ENCODE measurements around the gene BAIAP2.

Gene BAIAP2

DNA sequence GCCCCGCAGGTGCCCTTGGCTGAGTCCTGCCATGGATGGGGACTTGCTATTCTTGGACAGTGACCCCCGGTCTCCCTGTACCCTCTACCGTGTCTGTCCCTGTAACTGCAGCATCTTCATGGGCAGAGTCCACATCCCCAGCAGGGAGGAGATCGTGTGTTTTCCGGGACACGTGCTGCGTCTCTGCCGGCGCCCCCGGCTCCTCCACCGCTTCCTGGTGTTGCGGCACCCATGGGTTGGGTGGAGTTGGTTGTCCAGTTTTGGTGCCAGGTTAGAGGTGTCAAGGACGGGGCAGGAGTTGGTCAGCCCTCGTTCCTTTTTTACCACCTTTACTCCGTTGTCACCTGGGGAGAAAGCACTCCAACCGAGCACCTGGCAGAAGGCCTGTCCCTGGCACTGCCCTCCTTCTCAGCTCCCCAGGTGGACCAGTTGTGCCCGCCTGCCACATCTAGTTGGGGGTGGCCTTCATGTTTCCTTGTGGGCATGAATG is 20.0 kb downstream of the BAIAP2 start:
- Histone ChIP-seq H3K4me2 (ENCODE audit: low read depth, low read length, poor library complexity, severe bottlenecking) (no peak overlapping the region), H3K4me3 (ENCODE audit: low read length, poor library complexity, severe bottlenecking) (no peak overlapping the region), H3K4me1 (ENCODE audit: insufficient read depth, low read length, poor library complexity, severe bottlenecking) (no peaks in the 10 kb centered on the region), H3K9me3 (ENCODE audit: insufficient read depth, low read depth, low read length) (no peaks in the 10 kb centered on the region), H2AFZ (ENCODE audit: low read length) (no peak overlapping the region), H3F3A (ENCODE audit: low read depth) (no peaks in the 10 kb centered on the region), H3K79me2 (ENCODE audit: insufficient read depth, low read length) (no peaks in the 10 kb centered on the region), H3K9me2 (replicated peaks; ENCODE audit: low read depth, low read length) (no peaks in the 10 kb centered on the region), H3K36me3 (ENCODE audit: insufficient read depth, low read length) (no peaks in the 10 kb centered on the region), H4K20me1 (ENCODE audit: insufficient read depth, low read length, poor library complexity, severe bottlenecking) (no peaks in the 10 kb centered on the region), H3K9ac (ENCODE audit: low read depth, low read length, poor library complexity, severe bottlenecking) (no peak overlapping the region), H3K27me3 (ENCODE audit: insufficient read depth, low read length, poor library complexity, severe bottlenecking) (no peaks in the 10 kb centered on the region)
- TF ChIP-seq EZH2phosphoT487 (IDR thresholded peaks at IDR 0.05; ENCODE audit: borderline replicate concordance), result no peak
- TF ChIP-seq, protein P1, sequence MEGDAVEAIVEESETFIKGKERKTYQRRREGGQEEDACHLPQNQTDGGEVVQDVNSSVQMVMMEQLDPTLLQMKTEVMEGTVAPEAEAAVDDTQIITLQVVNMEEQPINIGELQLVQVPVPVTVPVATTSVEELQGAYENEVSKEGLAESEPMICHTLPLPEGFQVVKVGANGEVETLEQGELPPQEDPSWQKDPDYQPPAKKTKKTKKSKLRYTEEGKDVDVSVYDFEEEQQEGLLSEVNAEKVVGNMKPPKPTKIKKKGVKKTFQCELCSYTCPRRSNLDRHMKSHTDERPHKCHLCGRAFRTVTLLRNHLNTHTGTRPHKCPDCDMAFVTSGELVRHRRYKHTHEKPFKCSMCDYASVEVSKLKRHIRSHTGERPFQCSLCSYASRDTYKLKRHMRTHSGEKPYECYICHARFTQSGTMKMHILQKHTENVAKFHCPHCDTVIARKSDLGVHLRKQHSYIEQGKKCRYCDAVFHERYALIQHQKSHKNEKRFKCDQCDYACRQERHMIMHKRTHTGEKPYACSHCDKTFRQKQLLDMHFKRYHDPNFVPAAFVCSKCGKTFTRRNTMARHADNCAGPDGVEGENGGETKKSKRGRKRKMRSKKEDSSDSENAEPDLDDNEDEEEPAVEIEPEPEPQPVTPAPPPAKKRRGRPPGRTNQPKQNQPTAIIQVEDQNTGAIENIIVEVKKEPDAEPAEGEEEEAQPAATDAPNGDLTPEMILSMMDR (conservative IDR thresholded peaks at IDR 0.05; ENCODE audit: low read length), result no peak

GRCh38 chr17:81056312-81056711 is 21.4 kb downstream of the BAIAP2 start:
- no peak for TF ChIP-seq EZH2phosphoT487 (IDR thresholded peaks at IDR 0.05; ENCODE audit: borderline replicate concordance)
- TF ChIP-seq, protein P1 (conservative IDR thresholded peaks at IDR 0.05; ENCODE audit: low read length), result no peak
- Histone ChIP-seq H3K27me3 (ENCODE audit: insufficient read depth, low read length, poor library complexity, severe bottlenecking) (no peaks in the 10 kb centered on the region), H3K4me2 (ENCODE audit: low read depth, low read length, poor library complexity, severe bottlenecking) (no peak overlapping the region), H3K9me2 (replicated peaks; ENCODE audit: low read depth, low read length) (no peaks in the 10 kb centered on the region), H4K20me1 (ENCODE audit: insufficient read depth, low read length, poor library complexity, severe bottlenecking) (no peaks in the 10 kb centered on the region), H3F3A (ENCODE audit: low read depth) (no peaks in the 10 kb centered on the region), H3K79me2 (ENCODE audit: insufficient read depth, low read length) (no peaks in the 10 kb centered on the region), H3K4me3 (ENCODE audit: low read length, poor library complexity, severe bottlenecking) (no peak overlapping the region), H3K4me1 (ENCODE audit: insufficient read depth, low read length, poor library complexity, severe bottlenecking) (no peaks in the 10 kb centered on the region), H3K9ac (ENCODE audit: low read depth, low read length, poor library complexity, severe bottlenecking) (no peak overlapping the region), H3K9me3 (ENCODE audit: insufficient read depth, low read depth, low read length) (no peaks in the 10 kb centered on the region), H3K36me3 (ENCODE audit: insufficient read depth, low read length) (no peaks in the 10 kb centered on the region), H2AFZ (ENCODE audit: low read length) (no peak overlapping the region)

DNA sequence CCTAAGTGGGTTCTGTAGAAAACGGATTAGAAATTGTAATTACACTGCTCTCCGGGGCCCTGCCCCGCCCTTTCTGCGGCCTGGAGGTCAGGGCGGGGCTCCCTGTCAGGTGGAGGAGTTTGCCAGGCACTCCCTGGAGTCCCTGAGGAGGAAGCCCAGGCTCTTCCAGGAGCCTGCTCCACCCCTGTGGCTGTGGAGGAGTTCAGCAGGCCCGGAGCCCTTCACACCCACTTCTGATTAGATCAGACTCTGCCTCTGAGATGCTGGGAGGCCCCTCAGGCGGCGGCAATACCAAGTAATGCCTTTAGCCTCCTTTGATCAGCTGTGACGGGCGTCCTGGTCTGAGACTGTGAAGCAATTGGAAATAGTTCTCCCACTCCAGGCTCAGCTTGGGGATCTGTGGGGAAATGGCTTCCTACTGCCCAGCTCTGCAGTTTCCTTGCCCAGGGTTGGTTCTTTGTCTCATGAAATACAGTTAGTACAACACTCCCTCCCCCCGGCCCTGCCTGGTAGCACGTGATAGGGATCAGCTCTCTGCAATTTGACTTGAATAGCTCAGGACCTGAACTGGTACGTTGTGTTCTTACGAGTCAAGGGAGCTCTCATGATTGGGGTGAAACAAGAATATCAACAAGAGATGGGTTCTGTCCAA is 22.3 kb downstream of the BAIAP2 start:
- Histone ChIP-seq H3K9me2 (replicated peaks; ENCODE audit: low read depth, low read length) (no peaks in the 10 kb centered on the region), H2AFZ (ENCODE audit: low read length) (no peak overlapping the region), H3K9me3 (ENCODE audit: insufficient read depth, low read depth, low read length) (no peaks in the 10 kb centered on the region), H4K20me1 (ENCODE audit: insufficient read depth, low read length, poor library complexity, severe bottlenecking) (no peaks in the 10 kb centered on the region), H3K4me1 (ENCODE audit: insufficient read depth, low read length, poor library complexity, severe bottlenecking) (no peaks in the 10 kb centered on the region), H3F3A (ENCODE audit: low read depth) (no peaks in the 10 kb centered on the region), H3K9ac (ENCODE audit: low read depth, low read length, poor library complexity, severe bottlenecking) (no peak overlapping the region), H3K27me3 (ENCODE audit: insufficient read depth, low read length, poor library complexity, severe bottlenecking) (no peaks in the 10 kb centered on the region), H3K4me2 (ENCODE audit: low read depth, low read length, poor library complexity, severe bottlenecking) (no peak overlapping the region), H3K36me3 (ENCODE audit: insufficient read depth, low read length) (no peaks in the 10 kb centered on the region), H3K79me2 (ENCODE audit: insufficient read depth, low read length) (no peaks in the 10 kb centered on the region), H3K4me3 (ENCODE audit: low read length, poor library complexity, severe bottlenecking) (no peak overlapping the region)
- TF ChIP-seq, protein P1 (conservative IDR thresholded peaks at IDR 0.05; ENCODE audit: low read length), result no peak
- TF ChIP-seq EZH2phosphoT487 (IDR thresholded peaks at IDR 0.05; ENCODE audit: borderline replicate concordance), result no peak

Data from Loucy (cell line).